K562 (cell line): Measurements from ENCODE around the gene TTLL9. TPM values are rescaled to one million over a fixed set of nuclear protein-coding genes. Genes with fewer than 3 reads are reported as not detected.

Experiments used
- ATAC-seq: fragments of 200-7000 bp; cut with Tn5 transposase; 3 replicates; pipeline ENCODE4 v1.9.1; 2020; ENCODE audit warnings: moderate library complexity
- BruUV-seq: library from RNA; stranded (reverse); fragments of 400-500 nt; replicated peaks from 2 replicates; lab custom pipeline; 2021; lab: Mats Ljungman, UMichigan
- CTCF ChIA-PET: fragments of 300-600 bp; formaldehyde crosslinking; extraction: SDS; loops from one replicate; lab custom pipeline; 2021; ENCODE audit warnings: low intra/inter-chr PET ratio; lab: Yijun Ruan, JAX
- POLR2A ChIA-PET: fragments of 300-600, 350-650 bp; sonication (Branson Sonifier 250); formaldehyde crosslinking; extraction: SDS; loops from one replicate; lab custom pipeline; 2021; ENCODE audit warnings: antibody characterized with exemption, inconsistent platforms; lab: Yijun Ruan, JAX
- DNase-seq, 4 experiments: peaks; one replicate each; pipeline versions ENCODE4 v3.0.0 to v3.0.0-alpha.2; 2011 to 2018; ENCODE audit warnings: low spot score in 3 of 4, mixed read lengths in 3 of 4; ENCODE audit errors: extremely low read depth in 1 of 4
- FAIRE-seq: peaks from 2 replicates; lab custom pipeline; 2011; peaks lifted over from hg19 to GRCh38; lab: Jason Lieb, UNC
- H2AFZ ChIP-seq: 2 replicates; pipeline ENCODE4 v1.6.0; 2011; ENCODE audit warnings: low read depth, low read length, control low read depth, inconsistent platforms
- H3K27ac ChIP-seq: fragments of 200-600 bp; 3 replicates; pipeline ENCODE4 v1.8.0; 2011; ENCODE audit warnings: low read depth, mild to moderate bottlenecking, control low read depth, inconsistent platforms, low read length, moderate library complexity, mixed read lengths; ENCODE audit errors: extremely low read depth
- H3K27me3 ChIP-seq, 2 experiments: fragments of 300-600 bp in 1 of 2; 2 replicates in 1 of 2; 3 replicates in 1 of 2; pipeline versions ENCODE4 v1.6.0 to v1.8.0; 2011; ENCODE audit warnings: inconsistent platforms in 2 of 2, low read length in 2 of 2, mild to moderate bottlenecking in 1 of 2, mixed read lengths in 1 of 2, moderate library complexity in 1 of 2; ENCODE audit not compliant: control insufficient read depth in 2 of 2, insufficient read depth in 2 of 2
- H3K36me3 ChIP-seq: fragments of 300-600 bp; 3 replicates; pipeline ENCODE4 v1.8.0; 2011; ENCODE audit warnings: mild to moderate bottlenecking, low read length, inconsistent platforms; ENCODE audit not compliant: control insufficient read depth, insufficient read depth
- H3K4me1 ChIP-seq, 2 experiments: fragments of 200-600 bp in 1 of 2; replicated peaks in 1 of 2; 2 replicates in 1 of 2; 3 replicates in 1 of 2; pipeline versions ENCODE4 v1.5.1 to v1.8.0; 2011; ENCODE audit warnings: inconsistent platforms in 2 of 2, low read length in 2 of 2, mild to moderate bottlenecking in 1 of 2, mixed read lengths in 1 of 2, moderate library complexity in 1 of 2; ENCODE audit not compliant: control insufficient read depth in 2 of 2, insufficient read depth in 2 of 2
- H3K4me2 ChIP-seq: 2 replicates; pipeline ENCODE4 v1.6.1; 2011; ENCODE audit warnings: low read length, control low read depth, inconsistent platforms, mixed read lengths; ENCODE audit not compliant: insufficient read depth
- H3K4me3 ChIP-seq: fragments of 200-600 bp; sonication (generic), shearing (Covaris generic); 2 replicates; pipeline ENCODE4 v1.5.1; 2016; ENCODE audit warnings: control low read depth, inconsistent platforms
- H3K79me2 ChIP-seq: fragments of 200-600 bp; 3 replicates; pipeline ENCODE4 v1.8.0; 2011; ENCODE audit warnings: low read length, inconsistent platforms; ENCODE audit not compliant: control insufficient read depth, insufficient read depth
- H3K9ac ChIP-seq, 2 experiments: 2 replicates each; pipeline versions ENCODE4 v1.6.0 to v1.6.1; 2011; ENCODE audit warnings: low read depth in 2 of 2, low read length in 2 of 2, control low read depth in 1 of 2, inconsistent platforms in 1 of 2, mild to moderate bottlenecking in 1 of 2, mixed read lengths in 1 of 2; ENCODE audit not compliant: insufficient read depth in 1 of 2
- H3K9me1 ChIP-seq: one replicate; pipeline ENCODE4 v1.6.0; 2011; ENCODE audit warnings: inconsistent platforms, mild to moderate bottlenecking, low read length, moderate library complexity; ENCODE audit not compliant: control insufficient read depth, insufficient read depth
- H3K9me3 ChIP-seq: replicated peaks from 2 replicates; pipeline ENCODE4 v1.5.1; 2011; ENCODE audit warnings: low read depth, low read length, inconsistent platforms; ENCODE audit not compliant: control insufficient read depth, insufficient read depth
- H4K20me1 ChIP-seq: replicated peaks from 2 replicates; pipeline ENCODE4 v1.6.1; 2011; ENCODE audit warnings: low read length, inconsistent platforms, mixed read lengths; ENCODE audit not compliant: control insufficient read depth, insufficient read depth
- ARID3A ChIP-seq: IDR thresholded peaks from 2 replicates; pipeline ENCODE4 v1.6.1; 2012; ENCODE audit warnings: low read depth, low read length, improper control_type of control experiment, borderline replicate concordance
- ASH1L ChIP-seq: fragments of 450-650 bp; IDR thresholded peaks from 2 replicates; pipeline ENCODE4 v1.6.1; 2018; ENCODE audit warnings: borderline replicate concordance, mild to moderate bottlenecking, low read depth; ENCODE audit not compliant: partially characterized antibody
- CGGBP1 ChIP-seq: fragments of 250-450 bp; sonication (Bioruptor Pico); IDR thresholded peaks from 2 replicates; pipeline ENCODE4 v1.9.0; 2021; ENCODE audit warnings: mild to moderate bottlenecking
- CREBBP ChIP-seq: IDR thresholded peaks from one replicate; pipeline ENCODE4 v1.6.1; 2012; ENCODE audit warnings: low read depth, mild to moderate bottlenecking, control low read depth, inconsistent platforms, low read length
- ELK1 ChIP-seq: sonication (generic); formaldehyde crosslinking; IDR thresholded peaks from 2 replicates; pipeline ENCODE4 v1.8.1; 2022; ENCODE audit warnings: missing genetic modification reagents
- NRF1 ChIP-seq, 2 experiments: fragments of 450-650 bp; IDR thresholded peaks in 1 of 2; conservative IDR thresholded peaks in 1 of 2; 2 replicates each; pipeline ENCODE4 v1.6.1; 2014; ENCODE audit warnings: mild to moderate bottlenecking in 2 of 2
- PREB ChIP-seq: sonication (generic); formaldehyde crosslinking; IDR thresholded peaks from 2 replicates; pipeline ENCODE4 v1.8.1; 2023; ENCODE audit warnings: mild to moderate bottlenecking, missing genetic modification reagents
- TFAM ChIP-seq: fragments of 250-450 bp; sonication (Bioruptor Pico); conservative IDR thresholded peaks from 2 replicates; pipeline ENCODE4 v1.5.0; 2021; ENCODE audit warnings: mild to moderate bottlenecking, moderate library complexity
- ZFP36 ChIP-seq: fragments of 150-350 bp; IDR thresholded peaks from 2 replicates; pipeline ENCODE4 v1.6.1; 2018; ENCODE audit warnings: low read length, low read depth; ENCODE audit not compliant: partially characterized antibody
- ZKSCAN1 ChIP-seq: fragments of 150-350 bp; IDR thresholded peaks from 2 replicates; pipeline ENCODE4 v1.6.1; 2016; ENCODE audit warnings: low read depth, low read length
- WGBS: fragments of 100-300 bp; shearing (Covaris generic); methylation state at CpG from one replicate; pipeline ENCODE4 v1.1.6; 2016; ENCODE audit warnings: low coverage, mixed read lengths; ENCODE audit not compliant: insufficient coverage; ENCODE audit errors: missing lambda C conversion rate; 5-methylcytosine and 5-hydroxymethylcytosine counted together
- in situ Hi-C: fragments of 300-500 bp; cut with MboI; formaldehyde crosslinking; loops from 4 replicates; pipeline ENCODE4 v1.15.0; 2018; ENCODE audit warnings: inconsistent platforms, mixed read lengths
- intact Hi-C: fragments of 100-400 bp; cut with micrococcal nuclease; formaldehyde crosslinking; loops from 2 replicates; pipeline ENCODE4 v1.14.2; 2022
- polyA plus RNA-seq, 8 experiments: library from polyadenylated mRNA; depleted of rRNA in 4 of 8; stranded (reverse) in 5 of 8; unstranded in 3 of 8; fragments of >200 nt; fragmentation: Nextera tagmentation in 2 of 8; fragmentation: Illumina TruSeq in 1 of 8; extraction: Ambion mirVana in 2 of 8; extraction: Trizol in 1 of 8; gene quantifications; 2 replicates each; pipeline versions ENCODE4 v1.2.1 to v1.2.3, GENCODE V29; 2011 to 2014; ENCODE audit warnings: inconsistent platforms in 1 of 8, missing spikeins in 1 of 8
- total RNA-seq, 7 experiments: library from RNA; depleted of rRNA in 6 of 7; stranded (reverse); fragments of >200 nt in 6 of 7; fragmentation: Illumina TruSeq in 2 of 7; extraction: Trizol in 2 of 7; gene quantifications; 2 replicates each; pipeline versions ENCODE4 v1.2.1 to v1.2.3, GENCODE V29; 2011 to 2021; ENCODE audit warnings: low replicate concordance in 1 of 7

The TTLL9 gene
- total and polyA plus RNA-seq, 9 of the 15 experiments (the other 6 are each of a cell fraction or from before 2014, with no cell fraction given), result 0.06 to 0.07 TPM; not detected in 7

- no peaks in the 10 kb centered on the region for H3K9me1 ChIP-seq
- TF ChIP-seq NRF1 (conservative IDR thresholded peaks at IDR 0.05 in 1 of 2, IDR thresholded peaks at IDR 0.05 in 1 of 2) (no peak), CGGBP1 (CRISPR knock-in tag) (no peak), ZFP36 (peak; percentile 90)
- no peaks in the 10 kb centered on the region; the same call in 1 of the 2 replicates for H4K20me1 ChIP-seq
- peaks cover 8 to 27% of the 10 kb centered on the region in 2 experiments; a peak in 4 of 5 replicates for H3K27me3 ChIP-seq
- H3K9me3 ChIP-seq, result no peaks in the 10 kb centered on the region
- DNase-seq, result no peak
- no peaks in the 10 kb centered on the region for H3K4me1 ChIP-seq
- H3K4me2 ChIP-seq, result no peak overlapping the region
- no peak overlapping the region for H3K9ac ChIP-seq
- H3K27ac ChIP-seq, result no peak overlapping the region
- 0% methylated on average over 2 of the region's 2 CpGs for WGBS
- no peak overlapping the region for H2AFZ ChIP-seq
- ChIA-PET CTCF (no interaction called here), POLR2A (no interaction called here)
- no peak for FAIRE-seq
- ATAC-seq, result no peak
- H3K36me3 ChIP-seq, result no peaks in the 10 kb centered on the region
- no peak overlapping the region for H3K4me3 ChIP-seq
- intact Hi-C loops (no loop called here), in situ Hi-C loops (no loop called here)
- BruUV-seq, result no TSS peak
- no peaks in the 10 kb centered on the region for H3K79me2 ChIP-seq
These were observed 111.3 kb downstream of the TTLL9 start for GRCh38 chr20:31981784-31982183.

- H3K36me3 ChIP-seq, result no peaks in the 10 kb centered on the region
- ChIA-PET CTCF (no interaction called here), POLR2A (interaction anchor here (1.2 kb wide), 1 partner anchor 10 kb away, joined by 5 read pairs; no protein-coding TSS in a partner anchor)
- no peaks in the 10 kb centered on the region for H3K9me3 ChIP-seq
- H3K9ac ChIP-seq, result no peak overlapping the region
- FAIRE-seq (no peak), ATAC-seq (no peak), DNase-seq (no peak)
- no peaks in the 10 kb centered on the region for H3K9me1 ChIP-seq
- no TSS peak for BruUV-seq
- H3K4me3 ChIP-seq, result no peak overlapping the region
- intact Hi-C loops (no loop called here), in situ Hi-C loops (no loop called here)
- 0% methylated on average over 6 of the region's 6 CpGs for WGBS
- no peak overlapping the region for H3K27ac ChIP-seq
- H4K20me1 ChIP-seq, result no peaks in the 10 kb centered on the region; the same call in 1 of the 2 replicates
- no peak overlapping the region for H3K4me2 ChIP-seq
- no peaks in the 10 kb centered on the region; a peak in 1 of 5 replicates for H3K4me1 ChIP-seq
- no peak overlapping the region for H2AFZ ChIP-seq
- H3K79me2 ChIP-seq, result no peaks in the 10 kb centered on the region
- peaks cover 4 to 29% of the 10 kb centered on the region in 2 experiments; a peak in 3 of 5 replicates for H3K27me3 ChIP-seq
- TF ChIP-seq CREBBP, result no peak
- no peak for TF ChIP-seq ELK1 (CRISPR knock-in tag)
- no peak for TF ChIP-seq ASH1L
- TF ChIP-seq ZKSCAN1, result no peak
- no peak for TF ChIP-seq ARID3A
- no peak for TF ChIP-seq TFAM (CRISPR knock-in tag)
- TF ChIP-seq CGGBP1 (CRISPR knock-in tag), result no peak
- TF ChIP-seq PREB, result no peak
These were observed 114.6 kb downstream of the TTLL9 start for GRCh38 chr20:31984981-31985471.
